H1 (cell line): ENCODE results near the gene TRIB2. TPM values are rescaled to one million over a fixed set of nuclear protein-coding genes. Genes with fewer than 3 reads are reported as not detected.

Source experiments
- CTCF ChIA-PET: fragments of 300-600 bp; sonication (Branson Sonifier 250); formaldehyde crosslinking; loops from one replicate; lab custom pipeline; 2021; ENCODE audit not compliant: partially characterized antibody; lab: Charles Lee
- POLR2A ChIA-PET: fragments of 300-600 bp; sonication (Branson Sonifier 250); formaldehyde crosslinking; loops from one replicate; lab custom pipeline; 2021; ENCODE audit warnings: inconsistent platforms; ENCODE audit not compliant: partially characterized antibody; lab: Charles Lee
- DNase-seq, 2 experiments: peaks; one replicate each; pipeline versions ENCODE4 v3.0.0 to v3.0.0-alpha.2; 2010 to 2022; ENCODE audit warnings: low spot score in 2 of 2, low read depth in 1 of 2, mixed read lengths in 1 of 2
- FAIRE-seq: peaks from 2 replicates; lab custom pipeline; 2011; peaks lifted over from hg19 to GRCh38; lab: Jason Lieb, UNC
- H2AFZ ChIP-seq: 2 replicates; pipeline ENCODE4 v1.8.1; 2012; ENCODE audit warnings: low read length, inconsistent platforms
- H2AK5ac ChIP-seq: 2 replicates; pipeline ENCODE4 v1.6.1; 2013; ENCODE audit warnings: low read depth, low read length
- H2BK120ac ChIP-seq: replicated peaks from 2 replicates; pipeline ENCODE3; 2013; ENCODE audit warnings: low read depth, low read length, inconsistent platforms
- H2BK12ac ChIP-seq: 2 replicates; pipeline ENCODE4 v1.6.1; 2013; ENCODE audit warnings: low read depth, low read length
- H2BK15ac ChIP-seq: 2 replicates; pipeline ENCODE4 v1.6.1; 2013; ENCODE audit warnings: low read length
- H2BK20ac ChIP-seq: 2 replicates; pipeline ENCODE4 v1.6.1; 2013; ENCODE audit warnings: low read length
- H2BK5ac ChIP-seq: 2 replicates; pipeline ENCODE4 v1.6.1; 2013; ENCODE audit warnings: low read depth, low read length
- H3K14ac ChIP-seq: 2 replicates; pipeline ENCODE4 v1.6.1; 2013; ENCODE audit warnings: inconsistent platforms; ENCODE audit not compliant: insufficient read length
- H3K18ac ChIP-seq: 2 replicates; pipeline ENCODE4 v1.6.1; 2013; ENCODE audit warnings: low read length; ENCODE audit errors: extremely low read depth
- H3K23ac ChIP-seq: 2 replicates; pipeline ENCODE4 v1.6.1; 2013; ENCODE audit warnings: inconsistent platforms; ENCODE audit not compliant: insufficient read length
- H3K23me2 ChIP-seq: 2 replicates; pipeline ENCODE4 v1.6.1; 2013; ENCODE audit warnings: low read depth, low read length
- H3K27ac ChIP-seq: 2 replicates; pipeline ENCODE4 v1.6.1; 2011; ENCODE audit warnings: low read depth, low read length, inconsistent platforms
- H3K27me3 ChIP-seq, 4 experiments: replicated peaks in 1 of 4; 1 replicate in 1 of 4; 2 replicates in 3 of 4; pipeline versions ENCODE4 v1.6.1 to v1.8.1; 2011 to 2013; ENCODE audit warnings: low read length in 3 of 4, mild to moderate bottlenecking in 3 of 4, inconsistent platforms in 2 of 4, mixed read lengths in 2 of 4, moderate library complexity in 1 of 4; ENCODE audit not compliant: control insufficient read depth in 3 of 4, insufficient read depth in 3 of 4; ENCODE audit errors: extremely low read depth in 1 of 4
- H3K36me3 ChIP-seq, 4 experiments: 2 replicates each; pipeline versions ENCODE4 v1.6.1 to v1.8.1; 2011 to 2013; ENCODE audit warnings: mild to moderate bottlenecking in 4 of 4, low read length in 3 of 4, moderate library complexity in 2 of 4, control low read depth in 1 of 4, inconsistent platforms in 1 of 4; ENCODE audit not compliant: insufficient read depth in 4 of 4, control insufficient read depth in 2 of 4
- H3K4ac ChIP-seq: replicated peaks from 2 replicates; pipeline ENCODE3; 2013; ENCODE audit warnings: low read length, low read depth, mixed read lengths, inconsistent platforms; ENCODE audit not compliant: insufficient read length
- H3K4me1 ChIP-seq, 4 experiments: replicated peaks in 1 of 4; 1 replicate in 1 of 4; 2 replicates in 3 of 4; pipeline versions ENCODE4 v1.6.1 to v1.8.1; 2011 to 2013; ENCODE audit warnings: low read length in 3 of 4, inconsistent platforms in 2 of 4, mixed read lengths in 1 of 4; ENCODE audit not compliant: insufficient read depth in 4 of 4, control insufficient read depth in 3 of 4
- H3K4me2 ChIP-seq, 2 experiments: 2 replicates each; pipeline versions ENCODE4 v1.6.1 to v1.8.1; 2011 to 2013; ENCODE audit warnings: low read depth in 2 of 2, low read length in 2 of 2, control low read depth in 1 of 2, inconsistent platforms in 1 of 2, mild to moderate bottlenecking in 1 of 2; ENCODE audit not compliant: insufficient read depth in 1 of 2
- H3K4me3 ChIP-seq, 4 experiments: fragments of 200-600, 300-600 bp in 1 of 4; sonication (generic), shearing (Covaris generic), sonication (Bioruptor Twin) in 1 of 4; 2 replicates each; pipeline versions ENCODE4 v1.5.1 to v1.8.1; 2011 to 2016; ENCODE audit warnings: low read length in 4 of 4, low read depth in 3 of 4, control low read depth in 2 of 4, inconsistent platforms in 2 of 4, mild to moderate bottlenecking in 2 of 4, mixed read lengths in 1 of 4, moderate library complexity in 1 of 4; ENCODE audit not compliant: insufficient read depth in 2 of 4; ENCODE audit errors: extremely low read depth in 1 of 4
- H3K56ac ChIP-seq: replicated peaks from 2 replicates; pipeline ENCODE3; 2013; ENCODE audit warnings: low read depth, mild to moderate bottlenecking, mixed read lengths, low read length, inconsistent platforms; ENCODE audit not compliant: insufficient read length
- H3K79me1 ChIP-seq: 2 replicates; pipeline ENCODE4 v1.6.1; 2013; ENCODE audit warnings: low read depth, low read length, control low read depth
- H3K79me2 ChIP-seq, 2 experiments: 2 replicates each; pipeline versions ENCODE4 v1.6.1 to v1.8.1; 2012 to 2013; ENCODE audit warnings: low read length in 2 of 2, mild to moderate bottlenecking in 2 of 2, inconsistent platforms in 1 of 2; ENCODE audit not compliant: insufficient read depth in 2 of 2, control insufficient read depth in 1 of 2
- H3K9ac ChIP-seq, 4 experiments: replicated peaks in 1 of 4; 1 replicate in 1 of 4; 2 replicates in 3 of 4; pipeline versions ENCODE4 v1.6.1 to v1.8.1; 2011 to 2013; ENCODE audit warnings: low read depth in 3 of 4, low read length in 3 of 4, control low read depth in 2 of 4, mild to moderate bottlenecking in 2 of 4, moderate library complexity in 2 of 4, inconsistent platforms in 1 of 4; ENCODE audit errors: extremely low read depth in 1 of 4
- H3K9me3 ChIP-seq, 2 experiments: 2 replicates each; pipeline versions ENCODE4 v1.6.1 to v1.8.1; 2012 to 2013; ENCODE audit warnings: mild to moderate bottlenecking in 2 of 2, moderate library complexity in 2 of 2, control low read depth in 1 of 2, inconsistent platforms in 1 of 2, low read depth in 1 of 2, low read length in 1 of 2, mixed read lengths in 1 of 2; ENCODE audit not compliant: insufficient read depth in 2 of 2
- H4K20me1 ChIP-seq, 2 experiments: replicated peaks in 1 of 2; 2 replicates each; pipeline versions ENCODE3 to v1.8.1; 2011 to 2013; ENCODE audit warnings: inconsistent platforms in 2 of 2, low read length in 2 of 2, mild to moderate bottlenecking in 1 of 2; ENCODE audit not compliant: insufficient read depth in 2 of 2, control insufficient read depth in 1 of 2
- H4K5ac ChIP-seq: 2 replicates; pipeline ENCODE4 v1.6.1; 2013; ENCODE audit warnings: low read length, low read depth, mixed read lengths, inconsistent platforms; ENCODE audit not compliant: insufficient read length
- H4K8ac ChIP-seq: 2 replicates; pipeline ENCODE4 v1.8.0; 2013; ENCODE audit warnings: mild to moderate bottlenecking, moderate library complexity, low read length, inconsistent platforms; ENCODE audit not compliant: insufficient read depth; ENCODE audit errors: extremely low read depth
- H4K91ac ChIP-seq: replicated peaks from 2 replicates; pipeline ENCODE3; 2013; ENCODE audit warnings: low read length, mixed read lengths, inconsistent platforms; ENCODE audit not compliant: insufficient read length
- NRF1 ChIP-seq: IDR thresholded peaks from 2 replicates; pipeline ENCODE4 v1.6.1; 2011; ENCODE audit warnings: mild to moderate bottlenecking, low read depth, low read length, improper control_type of control experiment
- WGBS, 2 experiments: shearing (Covaris generic) in 1 of 2; methylation state at CpG; one replicate each; pipeline versions ENCODE4 v1.1.6 to v1.1.7; 2013 to 2015; ENCODE audit warnings: low lambda C conversion rate in 2 of 2, mixed read lengths in 2 of 2, inconsistent platforms in 1 of 2, low coverage in 1 of 2, missing lambda C conversion rate in 1 of 2; ENCODE audit not compliant: insufficient replicate concordance in 2 of 2, insufficient coverage in 1 of 2, insufficient read length in 1 of 2; ENCODE audit errors: extremely low coverage in 1 of 2, missing lambda C conversion rate in 1 of 2; 5-methylcytosine and 5-hydroxymethylcytosine counted together
- polyA plus RNA-seq, 7 experiments: library from polyadenylated mRNA; depleted of rRNA in 3 of 7; stranded (reverse) in 5 of 7; unstranded in 2 of 7; fragments of >200 nt in 5 of 7; fragments of 200-250 nt in 2 of 7; gene quantifications; 1 replicate in 5 of 7; 2 replicates in 1 of 7; 4 replicates in 1 of 7; pipeline versions ENCODE4 v1.2.1 to v1.2.3, GENCODE V29; 2011 to 2013; ENCODE audit warnings: missing spikeins in 2 of 7, mixed read lengths in 2 of 7
- total RNA-seq: library from RNA; stranded (reverse); fragmentation: NEBNext Ultra II Directional; extraction: Animal tissue kit (Norgen Biotek cat#: 25700); gene quantifications from 2 replicates; pipeline ENCODE4 v1.2.1, GENCODE V29; 2021

The TRIB2 gene
- total and polyA plus RNA-seq, 2 of the 8 experiments (the other 6 are each of a cell fraction or from before 2014, with no cell fraction given) = 40.8 to 57.0 TPM

DNA sequence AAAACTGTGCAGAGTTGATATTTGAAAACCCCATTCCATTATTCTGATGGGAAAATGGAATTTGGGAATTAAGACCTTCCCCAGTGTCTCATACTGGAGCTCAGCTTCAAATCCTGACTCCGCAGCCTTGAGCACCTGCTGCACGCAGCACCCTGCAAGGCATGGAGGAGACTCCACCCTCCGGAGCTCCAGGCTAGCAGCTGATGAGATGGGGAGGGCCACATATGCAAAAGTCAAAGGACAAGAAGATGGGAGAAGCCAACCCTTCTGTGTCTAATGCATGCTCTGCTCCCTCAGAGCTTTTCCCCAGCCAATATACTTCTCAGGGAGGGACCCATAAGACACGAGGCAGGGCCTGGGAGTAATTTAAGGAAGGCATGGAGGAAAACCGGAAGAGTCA is 34.7 kb upstream of the TRIB2 start:
- H2AK5ac ChIP-seq = no peak overlapping the region
- H4K5ac ChIP-seq = no peak overlapping the region
- no peak for FAIRE-seq
- no peaks in the 10 kb centered on the region for H3K23me2 ChIP-seq
- H4K91ac ChIP-seq = no peak overlapping the region
- no peak for DNase-seq
- H3K56ac ChIP-seq = no peak overlapping the region
- no peak overlapping the region for H2BK12ac ChIP-seq
- peaks cover 2 to 4% of the 10 kb centered on the region in 2 experiments; a peak in 3 of 4 replicates for H3K9me3 ChIP-seq
- H3K14ac ChIP-seq = no peak overlapping the region
- H3K27ac ChIP-seq = no peak overlapping the region
- no peak overlapping the region for H2BK120ac ChIP-seq
- H3K79me1 ChIP-seq = no peaks in the 10 kb centered on the region
- no peak overlapping the region for H2AFZ ChIP-seq
- no peak overlapping the region for H3K23ac ChIP-seq
- H3K4me2 ChIP-seq = no peak overlapping the region
- no peaks in the 10 kb centered on the region for H3K36me3 ChIP-seq
- H4K8ac ChIP-seq = no peak overlapping the region
- H3K9ac ChIP-seq = no peak overlapping the region
- ChIA-PET POLR2A (no interaction called here), CTCF (no interaction called here)
- H2BK20ac ChIP-seq = no peak overlapping the region
- no peak overlapping the region for H3K4ac ChIP-seq
- no peak overlapping the region for H3K4me3 ChIP-seq
- H3K27me3 ChIP-seq = no peaks in the 10 kb centered on the region
- no peak overlapping the region for H2BK15ac ChIP-seq
- no peak overlapping the region for H2BK5ac ChIP-seq
- H3K18ac ChIP-seq = no peak overlapping the region
- WGBS, 2 experiments = 87% methylated on average over 5 of the region's 5 CpGs; no CpG with 5 or more reads in 1 of the 2 experiments
- no peaks in the 10 kb centered on the region for H4K20me1 ChIP-seq
- H3K4me1 ChIP-seq = peaks cover 6 to 19% (median 11%) of the 10 kb centered on the region in 4 experiments; a peak in 5 of 7 replicates
- H3K79me2 ChIP-seq = no peaks in the 10 kb centered on the region
- no peak for TF ChIP-seq NRF1
